Osteoblast (primary cell): ENCODE data around the gene WRAP73. TPM values are rescaled to one million over a fixed set of nuclear protein-coding genes. Genes with fewer than 3 reads are reported as not detected.

ENCODE experiments used
- DNase-seq: peaks from one replicate; pipeline ENCODE4 v3.0.0; 2011; ENCODE audit warnings: low spot score, mixed read lengths; ENCODE audit not compliant: insufficient read length; ENCODE audit errors: missing footprints
- H2AFZ ChIP-seq: 2 replicates; pipeline ENCODE4 v1.6.0; 2011; ENCODE audit warnings: mild to moderate bottlenecking, low read length
- H3K27ac ChIP-seq: 2 replicates; pipeline ENCODE4 v1.5.1; 2011; ENCODE audit warnings: mild to moderate bottlenecking, low read depth, low read length, moderate library complexity
- H3K27me3 ChIP-seq: 2 replicates; pipeline ENCODE4 v1.6.0; 2012; ENCODE audit warnings: mild to moderate bottlenecking, control low read depth, inconsistent platforms, low read length, moderate library complexity; ENCODE audit not compliant: insufficient read depth
- H3K36me3 ChIP-seq: 2 replicates; pipeline ENCODE4 v1.5.1; 2011; ENCODE audit warnings: mild to moderate bottlenecking, low read length, control low read depth, moderate library complexity; ENCODE audit not compliant: insufficient read depth
- H3K4me1 ChIP-seq: 2 replicates; pipeline ENCODE4 v1.5.1; 2011; ENCODE audit warnings: mild to moderate bottlenecking, low read length, control low read depth, moderate library complexity; ENCODE audit not compliant: insufficient read depth
- H3K4me2 ChIP-seq: 2 replicates; pipeline ENCODE4 v1.6.0; 2011; ENCODE audit warnings: mild to moderate bottlenecking, low read length; ENCODE audit not compliant: insufficient read depth
- H3K4me3 ChIP-seq: fragments of 200-600 bp; sonication (generic); 3 replicates; pipeline ENCODE4 v1.5.1; 2012; ENCODE audit warnings: mild to moderate bottlenecking, low read length, inconsistent platforms; ENCODE audit not compliant: insufficient read depth
- H3K79me2 ChIP-seq: 2 replicates; pipeline ENCODE4 v1.6.0; 2012; ENCODE audit warnings: mild to moderate bottlenecking, low read length, control low read depth, inconsistent platforms; ENCODE audit not compliant: insufficient read depth
- H3K9me3 ChIP-seq: 2 replicates; pipeline ENCODE4 v1.5.1; 2011; ENCODE audit warnings: low read depth, low read length, control low read depth
- H4K20me1 ChIP-seq: 2 replicates; pipeline ENCODE4 v1.6.0; 2012; ENCODE audit warnings: mild to moderate bottlenecking, low read length, control low read depth; ENCODE audit not compliant: insufficient read depth
- total RNA-seq: library from RNA; depleted of rRNA; stranded (reverse); fragments of >200 nt; gene quantifications from 2 replicates; pipeline ENCODE4 v1.2.3, GENCODE V29; 2012
- TF ChIP-seq, protein P1 (sequence below): IDR thresholded peaks from 2 replicates; pipeline ENCODE4 v1.5.1; 2011; ENCODE audit warnings: mild to moderate bottlenecking, low read depth, low read length, moderate library complexity; ENCODE audit errors: extremely low read depth

WRAP73 gene
- total RNA-seq, 1 donor: 9.8 TPM

- no peaks in the 10 kb centered on the region for H3K4me1 ChIP-seq
- peaks cover 5% of the 10 kb centered on the region for H3K27me3 ChIP-seq
- H3K9me3 ChIP-seq: no peaks in the 10 kb centered on the region
- DNase-seq: peak; percentile 83
- TF ChIP-seq, protein P1, sequence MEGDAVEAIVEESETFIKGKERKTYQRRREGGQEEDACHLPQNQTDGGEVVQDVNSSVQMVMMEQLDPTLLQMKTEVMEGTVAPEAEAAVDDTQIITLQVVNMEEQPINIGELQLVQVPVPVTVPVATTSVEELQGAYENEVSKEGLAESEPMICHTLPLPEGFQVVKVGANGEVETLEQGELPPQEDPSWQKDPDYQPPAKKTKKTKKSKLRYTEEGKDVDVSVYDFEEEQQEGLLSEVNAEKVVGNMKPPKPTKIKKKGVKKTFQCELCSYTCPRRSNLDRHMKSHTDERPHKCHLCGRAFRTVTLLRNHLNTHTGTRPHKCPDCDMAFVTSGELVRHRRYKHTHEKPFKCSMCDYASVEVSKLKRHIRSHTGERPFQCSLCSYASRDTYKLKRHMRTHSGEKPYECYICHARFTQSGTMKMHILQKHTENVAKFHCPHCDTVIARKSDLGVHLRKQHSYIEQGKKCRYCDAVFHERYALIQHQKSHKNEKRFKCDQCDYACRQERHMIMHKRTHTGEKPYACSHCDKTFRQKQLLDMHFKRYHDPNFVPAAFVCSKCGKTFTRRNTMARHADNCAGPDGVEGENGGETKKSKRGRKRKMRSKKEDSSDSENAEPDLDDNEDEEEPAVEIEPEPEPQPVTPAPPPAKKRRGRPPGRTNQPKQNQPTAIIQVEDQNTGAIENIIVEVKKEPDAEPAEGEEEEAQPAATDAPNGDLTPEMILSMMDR: no peak
- H3K79me2 ChIP-seq: no peaks in the 10 kb centered on the region
- no peaks in the 10 kb centered on the region for H3K36me3 ChIP-seq
- no peak overlapping the region for H2AFZ ChIP-seq
- H4K20me1 ChIP-seq: no peaks in the 10 kb centered on the region
- no peak overlapping the region for H3K27ac ChIP-seq
- no peak overlapping the region for H3K4me2 ChIP-seq
- no peak overlapping the region for H3K4me3 ChIP-seq
These were observed 49.5 kb downstream of the WRAP73 start for GRCh38 chr1:3600354-3600753.

DNA sequence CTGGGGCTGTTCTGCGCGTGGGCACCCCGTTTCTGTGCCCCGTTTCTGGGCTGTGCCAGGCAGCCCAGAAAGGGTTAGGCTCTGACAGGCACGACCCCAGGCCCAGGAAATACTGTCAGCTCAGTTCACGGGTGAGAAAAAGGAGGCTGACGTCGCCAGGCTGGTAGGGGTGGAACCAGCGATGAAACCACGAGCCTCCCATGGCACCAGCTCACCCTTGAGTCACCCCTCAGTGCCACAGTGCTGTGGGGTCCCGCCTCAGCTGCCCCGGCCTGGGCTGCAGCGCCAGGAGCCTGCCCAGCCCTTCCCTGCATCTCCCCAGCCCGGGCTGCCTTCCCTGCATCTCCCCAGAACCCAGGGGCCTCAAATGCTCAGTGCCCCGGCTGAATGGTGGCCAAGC, 50.1 kb downstream of the WRAP73 start:
- Histone ChIP-seq H3K27me3 (peaks cover 5% of the 10 kb centered on the region), H3K27ac (no peak overlapping the region), H3K36me3 (no peaks in the 10 kb centered on the region), H3K79me2 (no peaks in the 10 kb centered on the region), H3K4me3 (no peak overlapping the region), H3K4me2 (no peak overlapping the region), H3K4me1 (no peaks in the 10 kb centered on the region), H3K9me3 (no peaks in the 10 kb centered on the region), H4K20me1 (no peaks in the 10 kb centered on the region), H2AFZ (no peak overlapping the region)
- TF ChIP-seq, protein P1: no peak
- peak; percentile 89 for DNase-seq

DNA sequence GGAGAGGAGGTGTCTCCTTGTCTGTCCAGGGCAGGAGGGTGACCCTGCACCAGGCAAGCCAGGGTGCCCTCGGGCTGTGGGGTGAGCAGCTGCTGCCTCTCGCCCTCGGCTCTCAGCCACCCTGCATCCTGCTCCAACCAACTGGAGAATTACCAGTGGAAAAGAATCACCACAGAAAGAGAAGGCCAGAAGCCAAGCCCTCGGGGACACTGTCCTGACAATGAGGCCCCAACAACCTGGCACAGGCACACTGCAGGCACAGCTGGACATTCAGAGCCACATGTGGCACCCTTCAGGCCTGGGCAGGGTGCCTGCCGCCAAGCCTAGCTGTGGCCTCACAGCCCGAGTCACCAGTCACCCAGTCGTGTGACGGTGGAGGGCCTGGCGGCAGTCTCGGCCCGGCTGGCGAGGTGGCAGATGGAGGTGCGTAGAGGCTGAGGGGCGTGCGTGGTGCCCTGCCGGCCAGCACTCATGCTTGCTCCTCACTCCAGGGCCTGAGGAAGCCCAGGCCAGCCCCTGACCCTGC, 50.6 kb downstream of the WRAP73 start:
- Histone ChIP-seq H3K4me1 (no peaks in the 10 kb centered on the region), H3K9me3 (no peaks in the 10 kb centered on the region), H2AFZ (no peak overlapping the region), H3K79me2 (no peaks in the 10 kb centered on the region), H3K4me2 (no peak overlapping the region), H3K36me3 (no peaks in the 10 kb centered on the region), H3K4me3 (no peak overlapping the region), H3K27me3 (peaks cover 5% of the 10 kb centered on the region), H3K27ac (no peak overlapping the region), H4K20me1 (no peaks in the 10 kb centered on the region)
- TF ChIP-seq, protein P1: no peak
- DNase-seq: peak; percentile 91

GRCh38 chr1:3598522-3599285, 51.2 kb downstream of the WRAP73 start:
- H3K79me2 ChIP-seq: no peaks in the 10 kb centered on the region
- peak overlapping the region; percentile 16 for H3K4me3 ChIP-seq
- H3K27ac ChIP-seq: no peak overlapping the region
- peaks cover 5% of the 10 kb centered on the region for H3K27me3 ChIP-seq
- no peak overlapping the region for H3K4me2 ChIP-seq
- H3K9me3 ChIP-seq: no peaks in the 10 kb centered on the region
- no peak overlapping the region for H2AFZ ChIP-seq
- H4K20me1 ChIP-seq: no peaks in the 10 kb centered on the region
- no peaks in the 10 kb centered on the region for H3K36me3 ChIP-seq
- TF ChIP-seq, protein P1: no peak
- peak; percentile 86 for DNase-seq
- H3K4me1 ChIP-seq: no peaks in the 10 kb centered on the region
